ENCODE results near the gene TXNRD1.

TXNRD1 gene

DNA sequence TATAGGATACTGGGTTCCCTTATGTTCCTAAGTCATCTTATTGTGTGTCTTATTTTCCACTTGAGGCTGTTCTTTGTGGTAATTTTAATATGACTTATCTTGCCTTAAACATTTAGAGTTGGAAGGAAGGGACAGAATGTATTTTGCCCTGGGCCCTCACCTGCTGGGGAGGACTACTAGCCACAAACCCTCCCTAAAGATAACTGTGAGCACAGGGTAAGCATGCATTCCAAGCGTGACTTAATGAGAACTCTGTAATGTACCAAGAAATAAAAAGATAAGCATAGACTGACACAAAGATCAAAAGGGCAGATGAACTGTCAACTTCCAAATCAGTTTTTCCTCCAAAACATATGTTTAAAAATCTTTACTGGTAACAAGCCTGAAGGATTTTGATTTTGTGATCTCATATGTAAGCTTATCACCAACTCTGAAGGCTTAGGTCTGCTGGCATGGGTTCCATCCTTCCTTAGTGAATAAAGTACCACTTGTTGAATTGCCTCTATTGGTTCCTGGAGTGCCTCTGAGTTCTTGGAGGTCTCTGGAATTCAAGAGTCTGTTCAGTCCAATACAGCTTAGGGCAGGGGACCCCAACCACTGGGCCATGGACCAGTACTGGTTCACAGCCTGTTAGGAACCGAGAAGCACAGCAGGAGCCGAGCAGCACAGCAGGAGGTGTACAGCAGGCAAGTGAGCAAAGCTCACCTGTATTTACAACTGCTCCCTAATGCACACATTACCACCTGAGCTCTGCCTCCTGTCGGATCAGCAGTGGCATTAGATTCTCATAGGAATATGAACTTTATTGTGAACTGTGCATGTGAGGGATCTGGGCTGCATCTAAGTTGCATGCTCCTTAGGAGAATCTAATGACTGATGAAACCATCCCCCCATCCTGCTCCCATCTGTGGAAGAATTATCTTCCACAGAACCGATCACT lies 47.8 kb upstream of the TXNRD1 start:
- Histone ChIP-seq H3K27ac (ENCODE audit: extremely low read depth, low read depth, low read length) (no peak overlapping the region), H3K9me3 (ENCODE audit: control insufficient read depth, insufficient read depth, low read depth, low read length) (no peaks in the 10 kb centered on the region), H3K4me3 (ENCODE audit: low read depth, low read length) (no peak overlapping the region), H3K36me3 (ENCODE audit: control insufficient read depth in 2 of 2, insufficient read depth in 1 of 2, low read length in 2 of 2) (no peaks in the 10 kb centered on the region), H3K4me1 (ENCODE audit: control insufficient read depth, insufficient read depth, low read length) (no peaks in the 10 kb centered on the region)
- ChIA-PET CTCF (interaction anchor here (1.1 kb wide), 1 partner anchor 14 kb away, joined by 4 read pairs; no protein-coding TSS in a partner anchor), POLR2A (no interaction called here)
- TF ChIP-seq ZNF610 (tag by site-specific recombination; IDR thresholded peaks at IDR 0.05; ENCODE audit: borderline replicate concordance), result peak; percentile 99
- TF ChIP-seq SCRT2 (tag by site-specific recombination; IDR thresholded peaks at IDR 0.05), result peak; percentile 73; the same call in 1 of the 2 replicates
- TF ChIP-seq ZNF48 (tag by site-specific recombination; IDR thresholded peaks at IDR 0.05), result no peak
- peak; percentile 57; the same call in 1 of the 2 replicates for TF ChIP-seq SCRT1 (tag by site-specific recombination; IDR thresholded peaks at IDR 0.05; ENCODE audit: borderline replicate concordance)

DNA sequence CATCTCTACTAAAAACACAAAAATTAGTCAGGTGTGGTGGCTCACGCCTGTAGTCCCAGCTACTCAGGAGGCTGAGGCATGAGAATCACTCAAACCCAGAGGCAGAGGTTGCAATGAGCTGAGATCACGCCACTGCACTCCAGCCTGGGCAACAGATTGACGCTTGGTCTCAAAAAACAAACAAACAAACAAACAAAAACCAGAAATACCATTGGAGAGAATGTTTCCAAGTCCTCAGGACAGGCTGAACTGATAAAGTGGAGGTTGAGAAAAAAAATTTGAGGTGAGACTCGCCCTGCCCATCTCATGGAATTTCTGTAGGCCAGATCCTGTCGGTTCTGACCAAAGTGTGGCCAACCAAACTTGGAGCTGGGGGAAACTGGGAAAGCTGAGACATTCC lies 47.0 kb upstream of the TXNRD1 start:
- no peaks in the 10 kb centered on the region for H3K4me1 ChIP-seq (ENCODE audit: control insufficient read depth, insufficient read depth, low read length)
- TF ChIP-seq ZNF785 (tag by site-specific recombination; IDR thresholded peaks at IDR 0.05) (no peak), ZNF423 (tag by site-specific recombination; IDR thresholded peaks at IDR 0.05) (no peak), ZNF202 (tag by site-specific recombination; IDR thresholded peaks at IDR 0.05; ENCODE audit: borderline replicate concordance) (no peak), ZNF610 (tag by site-specific recombination; IDR thresholded peaks at IDR 0.05; ENCODE audit: borderline replicate concordance) (no peak), ZNF514 (tag by site-specific recombination; IDR thresholded peaks at IDR 0.05) (no peak), ZNF658 (tag by site-specific recombination; IDR thresholded peaks at IDR 0.05) (no peak), ZNF292 (tag by site-specific recombination; IDR thresholded peaks at IDR 0.05; ENCODE audit: borderline replicate concordance, low read depth) (no peak), ZNF555 (tag by site-specific recombination; conservative IDR thresholded peaks at IDR 0.05) (no peak), ZNF426 (tag by site-specific recombination; IDR thresholded peaks at IDR 0.05) (no peak)
- TF ChIP-seq, protein P1, sequence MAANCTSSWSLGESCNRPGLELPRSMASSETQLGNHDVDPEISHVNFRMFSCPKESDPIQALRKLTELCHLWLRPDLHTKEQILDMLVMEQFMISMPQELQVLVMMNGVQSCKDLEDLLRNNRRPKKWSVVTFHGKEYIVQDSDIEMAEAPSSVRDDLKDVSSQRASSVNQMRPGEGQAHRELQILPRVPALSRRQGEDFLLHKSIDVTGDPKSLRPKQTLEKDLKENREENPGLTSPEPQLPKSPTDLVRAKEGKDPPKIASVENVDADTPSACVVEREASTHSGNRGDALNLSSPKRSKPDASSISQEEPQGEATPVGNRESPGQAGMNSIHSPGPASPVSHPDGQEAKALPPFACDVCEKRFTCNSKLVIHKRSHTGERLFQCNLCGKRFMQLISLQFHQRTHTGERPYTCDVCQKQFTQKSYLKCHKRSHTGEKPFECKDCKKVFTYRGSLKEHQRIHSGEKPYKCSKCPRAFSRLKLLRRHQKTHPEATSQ (tag by site-specific recombination; IDR thresholded peaks at IDR 0.05), result no peak
- CTCF ChIA-PET, result no interaction called here
- no peak overlapping the region for H3K4me3 ChIP-seq (ENCODE audit: low read depth, low read length)
- H3K36me3 ChIP-seq (ENCODE audit: control insufficient read depth in 2 of 2, insufficient read depth in 1 of 2, low read length in 2 of 2), result no peaks in the 10 kb centered on the region
- no peak overlapping the region for H3K27ac ChIP-seq (ENCODE audit: extremely low read depth, low read depth, low read length)
- POLR2A ChIA-PET, result no interaction called here
- no peaks in the 10 kb centered on the region for H3K9me3 ChIP-seq (ENCODE audit: control insufficient read depth, insufficient read depth, low read depth, low read length)

DNA sequence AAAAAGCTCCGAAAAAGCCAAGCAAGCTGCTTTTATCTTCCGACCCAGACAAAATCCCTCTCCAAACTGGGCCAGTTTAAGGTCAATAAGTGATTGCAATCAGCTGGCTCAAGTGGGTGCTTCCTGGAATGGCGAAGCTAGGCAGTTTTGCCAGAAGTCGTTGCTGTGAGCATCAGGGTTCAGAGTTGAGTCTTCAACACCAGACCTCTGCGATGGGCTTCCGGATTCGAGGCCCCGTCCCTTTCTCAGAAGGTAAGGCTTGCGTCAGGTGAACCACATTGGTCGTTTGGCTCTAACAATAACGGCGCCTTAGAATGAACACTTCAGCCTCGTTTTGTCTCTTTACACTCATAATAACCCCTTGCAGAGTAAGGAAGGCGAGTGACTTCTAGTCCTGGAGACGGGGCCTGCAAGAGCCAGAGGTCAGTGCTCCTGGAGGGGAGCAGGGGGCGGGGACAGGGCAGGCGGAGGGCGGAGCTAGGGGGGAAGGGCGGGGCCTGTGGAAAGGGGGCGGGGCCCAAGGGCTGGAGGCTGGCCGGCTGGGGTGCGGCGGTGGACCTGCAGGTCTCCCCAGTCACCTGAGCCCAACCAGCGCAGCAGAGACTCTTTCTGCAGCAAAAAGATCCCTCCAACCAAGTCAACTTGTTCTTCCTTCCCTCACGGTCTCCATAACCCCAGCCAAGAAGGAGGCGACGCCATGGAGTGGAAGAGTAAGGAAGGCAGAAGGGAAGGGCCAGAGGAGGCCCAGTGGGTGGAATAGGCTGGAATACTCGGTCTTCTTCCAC lies 43.6 kb upstream of the TXNRD1 start:
- ChIA-PET POLR2A (no interaction called here), CTCF (interaction anchor here (0.6 kb wide), 1 partner anchor 33 kb away, joined by 5 read pairs; no protein-coding TSS in a partner anchor)
- no peaks in the 10 kb centered on the region for H3K9me3 ChIP-seq (ENCODE audit: control insufficient read depth, insufficient read depth, low read depth, low read length)
- no peaks in the 10 kb centered on the region for H3K4me1 ChIP-seq (ENCODE audit: control insufficient read depth, insufficient read depth, low read length)
- no peaks in the 10 kb centered on the region for H3K36me3 ChIP-seq (ENCODE audit: control insufficient read depth in 2 of 2, insufficient read depth in 1 of 2, low read length in 2 of 2)
- no peak overlapping the region for H3K27ac ChIP-seq (ENCODE audit: extremely low read depth, low read depth, low read length)
- no peak overlapping the region for H3K4me3 ChIP-seq (ENCODE audit: low read depth, low read length)
- TF ChIP-seq ZNF311 (tag by site-specific recombination; IDR thresholded peaks at IDR 0.05; ENCODE audit: borderline replicate concordance) (no peak), ZNF404 (tag by site-specific recombination; IDR thresholded peaks at IDR 0.05) (no peak), ZNF140 (tag by site-specific recombination; IDR thresholded peaks at IDR 0.05) (no peak), PRDM1 (tag by site-specific recombination; IDR thresholded peaks at IDR 0.05) (no peak), ZSCAN30 (tag by site-specific recombination; IDR thresholded peaks at IDR 0.05) (no peak)
- TF ChIP-seq, protein P2, sequence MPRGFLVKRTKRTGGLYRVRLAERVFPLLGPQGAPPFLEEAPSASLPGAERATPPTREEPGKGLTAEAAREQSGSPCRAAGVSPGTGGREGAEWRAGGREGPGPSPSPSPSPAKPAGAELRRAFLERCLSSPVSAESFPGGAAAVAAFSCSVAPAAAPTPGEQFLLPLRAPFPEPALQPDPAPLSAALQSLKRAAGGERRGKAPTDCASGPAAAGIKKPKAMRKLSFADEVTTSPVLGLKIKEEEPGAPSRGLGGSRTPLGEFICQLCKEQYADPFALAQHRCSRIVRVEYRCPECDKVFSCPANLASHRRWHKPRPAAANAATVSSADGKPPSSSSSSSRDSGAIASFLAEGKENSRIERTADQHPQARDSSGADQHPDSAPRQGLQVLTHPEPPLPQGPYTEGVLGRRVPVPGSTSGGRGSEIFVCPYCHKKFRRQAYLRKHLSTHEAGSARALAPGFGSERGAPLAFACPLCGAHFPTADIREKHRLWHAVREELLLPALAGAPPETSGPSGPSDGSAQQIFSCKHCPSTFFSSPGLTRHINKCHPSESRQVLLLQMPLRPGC (tag by site-specific recombination; IDR thresholded peaks at IDR 0.05), result no peak
- TF ChIP-seq, protein P3, sequence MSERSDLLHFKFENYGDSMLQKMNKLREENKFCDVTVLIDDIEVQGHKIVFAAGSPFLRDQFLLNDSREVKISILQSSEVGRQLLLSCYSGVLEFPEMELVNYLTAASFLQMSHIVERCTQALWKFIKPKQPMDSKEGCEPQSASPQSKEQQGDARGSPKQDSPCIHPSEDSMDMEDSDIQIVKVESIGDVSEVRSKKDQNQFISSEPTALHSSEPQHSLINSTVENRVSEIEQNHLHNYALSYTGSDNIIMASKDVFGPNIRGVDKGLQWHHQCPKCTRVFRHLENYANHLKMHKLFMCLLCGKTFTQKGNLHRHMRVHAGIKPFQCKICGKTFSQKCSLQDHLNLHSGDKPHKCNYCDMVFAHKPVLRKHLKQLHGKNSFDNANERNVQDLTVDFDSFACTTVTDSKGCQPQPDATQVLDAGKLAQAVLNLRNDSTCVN (tag by site-specific recombination; optimal IDR thresholded peaks at IDR 0.05), result no peak
- TF ChIP-seq, protein P4, sequence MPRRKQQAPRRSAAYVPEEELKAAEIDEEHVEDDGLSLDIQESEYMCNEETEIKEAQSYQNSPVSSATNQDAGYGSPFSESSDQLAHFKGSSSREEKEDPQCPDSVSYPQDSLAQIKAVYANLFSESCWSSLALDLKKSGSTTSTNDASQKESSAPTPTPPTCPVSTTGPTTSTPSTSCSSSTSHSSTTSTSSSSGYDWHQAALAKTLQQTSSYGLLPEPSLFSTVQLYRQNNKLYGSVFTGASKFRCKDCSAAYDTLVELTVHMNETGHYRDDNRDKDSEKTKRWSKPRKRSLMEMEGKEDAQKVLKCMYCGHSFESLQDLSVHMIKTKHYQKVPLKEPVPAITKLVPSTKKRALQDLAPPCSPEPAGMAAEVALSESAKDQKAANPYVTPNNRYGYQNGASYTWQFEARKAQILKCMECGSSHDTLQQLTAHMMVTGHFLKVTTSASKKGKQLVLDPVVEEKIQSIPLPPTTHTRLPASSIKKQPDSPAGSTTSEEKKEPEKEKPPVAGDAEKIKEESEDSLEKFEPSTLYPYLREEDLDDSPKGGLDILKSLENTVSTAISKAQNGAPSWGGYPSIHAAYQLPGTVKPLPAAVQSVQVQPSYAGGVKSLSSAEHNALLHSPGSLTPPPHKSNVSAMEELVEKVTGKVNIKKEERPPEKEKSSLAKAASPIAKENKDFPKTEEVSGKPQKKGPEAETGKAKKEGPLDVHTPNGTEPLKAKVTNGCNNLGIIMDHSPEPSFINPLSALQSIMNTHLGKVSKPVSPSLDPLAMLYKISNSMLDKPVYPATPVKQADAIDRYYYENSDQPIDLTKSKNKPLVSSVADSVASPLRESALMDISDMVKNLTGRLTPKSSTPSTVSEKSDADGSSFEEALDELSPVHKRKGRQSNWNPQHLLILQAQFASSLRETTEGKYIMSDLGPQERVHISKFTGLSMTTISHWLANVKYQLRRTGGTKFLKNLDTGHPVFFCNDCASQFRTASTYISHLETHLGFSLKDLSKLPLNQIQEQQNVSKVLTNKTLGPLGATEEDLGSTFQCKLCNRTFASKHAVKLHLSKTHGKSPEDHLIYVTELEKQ (tag by site-specific recombination; IDR thresholded peaks at IDR 0.05; ENCODE audit: borderline replicate concordance), result no peak
